Activated CD8-positive, alpha-beta memory T cell treated with anti-CD3 and anti-CD28 coated beads for 48 hours (primary cell): Measurements from ENCODE around the gene MATN3.

Experiments used
- DNase-seq, 3 experiments: peaks; one replicate each; pipeline ENCODE4 v3.0.0-alpha.2; 2020; ENCODE audit warnings: low read depth in 2 of 3, low spot score in 2 of 3

MATN3 gene

DNA sequence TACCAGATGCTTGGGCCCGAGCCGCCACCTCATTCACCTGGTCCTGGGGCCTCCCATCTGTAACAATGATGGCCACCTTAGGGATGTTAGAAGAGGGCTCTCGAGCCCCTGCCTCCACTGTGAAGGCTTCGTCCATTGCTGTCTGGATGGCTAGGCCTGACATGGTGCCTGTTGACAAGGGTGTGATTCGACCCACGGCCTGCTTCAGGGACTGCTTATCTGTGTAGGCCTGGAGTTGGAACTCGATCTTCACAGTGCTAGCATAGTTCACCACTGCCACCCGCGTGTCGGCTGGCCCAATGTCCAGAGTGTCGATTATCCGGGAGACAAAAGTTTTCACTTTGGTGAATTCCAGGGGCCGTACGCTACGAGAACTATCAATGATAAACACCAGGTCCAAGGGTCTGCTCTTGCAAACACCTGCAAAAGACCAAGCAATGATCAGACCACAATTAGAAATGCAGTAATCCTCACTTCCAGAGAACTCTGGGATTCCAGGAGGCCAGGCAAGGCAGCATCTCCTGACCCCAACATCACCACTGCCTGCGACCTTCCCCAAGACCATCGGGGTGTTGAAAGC lies 6.5 kb downstream of the MATN3 start:
- no peak for DNase-seq

DNA sequence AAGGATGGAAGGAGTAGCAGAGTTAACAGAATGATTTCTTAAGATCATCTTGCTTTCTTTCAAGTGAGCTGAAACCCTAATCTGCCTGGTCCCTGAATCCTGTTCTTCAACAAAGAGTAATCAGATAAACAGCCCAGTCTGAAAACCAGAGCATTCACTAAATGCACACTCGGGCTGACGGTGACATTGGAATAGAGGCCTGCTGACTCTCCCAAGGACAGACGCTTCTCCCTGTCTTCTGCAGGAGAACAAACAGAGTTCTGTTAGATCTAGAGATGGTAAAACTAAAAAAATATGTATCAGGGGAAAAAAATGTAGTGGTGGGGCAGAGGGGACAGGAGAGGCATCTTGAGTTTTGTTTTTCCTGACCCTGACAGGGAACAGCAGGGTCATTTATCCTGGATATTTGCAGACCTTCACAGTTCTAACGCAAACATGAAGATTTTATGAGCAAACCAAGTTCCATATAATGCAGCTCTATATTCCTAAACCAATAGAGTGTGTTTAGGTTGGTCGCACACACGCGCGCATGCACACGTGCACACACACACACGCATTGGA lies 7.3 kb downstream of the MATN3 start:
- DNase-seq, result no peak

DNA sequence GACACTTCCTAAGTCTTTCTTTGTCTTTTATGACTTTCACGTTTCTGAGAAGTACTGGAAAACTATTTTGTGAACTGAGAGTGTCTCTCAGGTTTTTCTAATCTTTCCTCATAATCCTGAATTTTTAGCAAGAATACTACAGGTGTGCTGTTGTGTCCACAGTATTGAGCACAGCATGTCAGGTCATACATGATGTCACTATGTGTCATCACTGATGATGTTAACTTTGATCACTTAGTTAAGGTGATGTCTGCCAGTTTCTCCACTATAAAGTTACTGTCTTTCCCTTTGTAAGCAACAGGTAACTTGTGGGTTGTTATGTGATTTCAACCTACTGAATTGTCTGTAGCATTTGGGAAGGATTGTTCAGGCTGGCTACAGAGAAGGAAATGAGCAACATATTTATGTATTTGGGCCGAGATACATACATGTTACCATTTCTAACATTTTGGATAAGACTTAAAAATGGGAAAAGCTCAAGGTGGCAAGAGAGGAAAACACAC lies 11.1 kb downstream of the MATN3 start:
- DNase-seq, result no peak

DNA sequence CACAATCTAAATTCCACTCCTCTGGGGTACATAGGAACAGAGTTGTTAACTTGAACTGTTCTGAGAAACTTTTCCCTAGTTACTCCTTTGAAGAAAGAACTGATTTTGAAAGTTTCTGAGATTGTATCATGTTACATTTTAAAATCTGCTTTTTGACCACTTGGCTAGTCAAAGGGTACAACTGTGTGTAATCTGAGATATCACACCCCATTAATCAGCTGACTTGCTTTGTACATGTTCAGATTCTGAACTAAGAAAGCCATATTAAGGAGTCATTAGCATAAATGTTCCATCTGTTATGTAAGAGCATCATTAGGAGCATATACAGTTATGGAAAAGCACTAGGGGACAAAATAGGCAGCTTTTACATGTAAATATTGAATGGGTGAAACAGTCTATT lies 18.7 kb downstream of the MATN3 start:
- no peak for DNase-seq

DNA sequence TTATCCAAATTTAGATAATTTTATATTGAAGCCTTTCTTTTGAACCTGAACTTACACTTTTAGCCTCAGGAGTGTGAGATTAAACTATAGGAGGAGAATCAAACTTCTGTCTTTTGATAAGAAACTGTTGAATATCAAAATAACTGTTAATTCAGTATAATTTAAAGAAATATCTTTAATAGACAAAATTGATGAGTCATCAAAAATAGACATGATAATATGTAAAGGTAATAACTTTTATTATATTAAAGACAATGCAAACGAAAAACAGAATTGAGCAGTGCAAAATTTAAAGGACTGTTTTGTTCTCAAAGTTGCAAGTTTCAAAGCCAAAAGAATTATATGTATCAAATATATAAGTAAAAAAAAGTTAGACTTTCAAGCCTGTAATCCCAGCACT lies 20.6 kb downstream of the MATN3 start:
- DNase-seq, result no peak

DNA sequence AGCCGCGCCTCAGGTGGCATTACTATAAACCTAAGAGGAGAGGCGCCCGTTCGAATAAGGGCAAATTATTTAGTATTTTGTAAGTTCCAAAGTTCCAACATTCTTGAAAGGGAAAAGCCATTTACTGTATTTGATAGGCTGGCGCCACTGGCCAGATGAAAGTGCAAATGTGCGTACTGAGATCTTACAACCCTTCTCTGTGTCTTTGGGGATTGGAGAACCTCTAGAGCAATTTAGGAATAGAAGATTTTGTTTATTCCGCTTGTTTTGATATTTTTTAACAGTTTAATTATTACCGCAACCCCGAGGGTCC lies 22.1 kb downstream of the MATN3 start:
- DNase-seq, result no peak

DNA sequence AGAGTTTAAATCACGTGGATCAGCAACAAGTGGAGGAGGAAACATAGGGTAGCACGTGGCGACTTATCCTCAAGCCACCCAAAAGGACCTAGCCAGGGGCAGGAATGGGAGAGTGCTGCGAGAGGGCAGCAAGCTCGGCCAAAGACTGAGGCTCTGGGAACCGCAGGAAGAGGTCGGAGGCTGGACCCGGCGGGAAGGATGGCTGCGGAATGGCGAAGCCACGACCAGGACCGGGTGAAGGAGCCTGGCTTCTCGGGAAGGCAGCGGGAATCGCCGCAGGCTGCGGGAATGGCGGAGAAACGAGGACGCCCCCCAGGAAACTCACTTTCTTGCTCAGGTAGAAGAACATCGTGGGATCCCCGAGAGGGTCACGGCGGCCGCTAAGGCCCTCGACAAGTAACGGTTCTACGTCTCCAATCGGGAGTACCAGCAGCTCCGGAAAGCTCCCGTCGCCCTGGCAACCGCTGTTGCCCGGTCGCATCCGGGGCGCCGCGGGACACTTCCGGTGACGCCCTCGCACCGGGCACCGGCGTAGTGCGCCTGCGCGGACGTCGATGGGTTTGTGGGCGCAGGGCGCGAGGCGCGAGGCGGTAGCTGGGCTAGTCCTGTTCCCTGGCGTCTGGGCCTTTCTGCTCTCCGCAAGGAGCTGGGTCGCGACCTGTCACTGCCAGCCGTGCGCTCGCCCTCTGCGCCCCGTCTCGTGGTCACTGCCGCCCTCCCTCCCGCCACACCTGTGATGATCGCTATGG lies 22.6 kb downstream of the MATN3 start, which contains the start of gene WDR35:
WDR35 (minus strand) TSS at position 439 of the 749 bp plus-strand sequence; CDS start at position 349, 90 bp downstream.
- DNase-seq, result peak; percentile 84 to 88 (median 86)

DNA sequence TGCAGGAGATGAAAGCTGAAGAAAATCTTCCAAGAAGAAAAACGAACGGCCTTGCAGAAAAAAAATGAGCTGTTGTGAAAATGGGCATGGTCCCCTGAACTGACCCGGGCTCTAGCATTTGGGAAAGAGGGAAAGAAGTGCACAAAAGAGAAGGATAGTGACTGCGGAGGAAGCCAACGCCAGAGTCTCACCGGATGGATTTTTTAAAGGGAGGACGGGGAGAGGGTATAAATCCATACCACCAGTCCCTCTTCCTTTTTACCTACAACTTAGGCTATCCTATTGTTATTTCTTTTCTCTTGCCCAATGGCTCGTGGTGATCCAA lies 23.2 kb downstream of the MATN3 start:
- DNase-seq, result no peak

DNA sequence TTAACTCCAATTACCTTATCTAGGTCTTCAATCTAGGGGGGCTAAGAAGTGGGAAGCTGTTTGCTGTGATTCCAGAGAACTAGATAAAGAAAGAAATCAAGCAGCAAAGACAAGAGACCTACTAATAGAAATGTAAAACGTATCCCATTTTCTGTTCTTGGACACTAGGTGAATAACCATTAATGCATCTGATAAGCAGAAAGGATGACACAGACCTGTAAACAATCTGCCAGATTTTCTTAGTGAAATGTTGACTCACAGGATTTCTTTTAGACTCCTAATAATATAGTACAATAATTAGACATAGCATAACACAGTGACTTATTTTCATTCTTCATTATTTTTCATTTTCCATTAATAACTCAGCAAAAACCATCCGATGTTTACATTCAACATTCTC lies 23.9 kb downstream of the MATN3 start:
- no peak for DNase-seq

DNA sequence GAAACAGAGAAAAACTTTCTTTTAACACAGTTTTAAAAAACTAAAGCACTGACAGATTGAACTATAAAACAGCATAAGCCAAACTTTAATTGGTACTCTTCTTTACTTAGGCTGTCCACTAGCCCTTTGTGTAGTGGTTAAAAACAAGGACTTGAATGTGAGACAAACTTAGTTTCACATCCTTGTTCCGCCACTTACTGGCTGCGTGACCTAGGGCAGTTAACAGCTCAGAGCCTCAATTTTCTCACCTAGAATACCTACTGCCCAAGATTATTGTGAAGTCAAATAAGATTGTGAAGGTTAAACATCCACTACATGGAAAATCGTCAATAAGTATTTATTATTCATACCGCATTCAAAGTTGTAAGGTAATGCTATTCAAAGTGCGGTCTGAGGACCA lies 24.5 kb downstream of the MATN3 start:
- no peak for DNase-seq

DNA sequence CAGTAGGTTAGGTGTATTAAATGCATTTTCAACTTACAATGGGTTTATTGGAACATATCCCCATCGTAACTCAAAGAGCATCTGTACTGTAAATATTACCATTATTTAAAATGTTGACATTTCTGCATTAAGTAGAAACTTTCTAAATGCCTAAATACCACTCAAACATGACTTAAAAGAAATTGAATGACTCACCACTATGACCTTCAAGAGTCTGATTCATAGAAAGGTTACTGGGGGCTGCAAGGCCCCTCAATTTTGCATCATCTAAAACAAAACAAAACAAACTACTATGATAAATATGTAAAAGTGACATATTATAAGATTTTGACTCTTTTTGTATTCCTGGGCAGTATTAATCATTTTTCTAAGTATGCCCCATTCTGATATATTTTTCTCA lies 30.2 kb downstream of the MATN3 start:
- DNase-seq, result no peak

DNA sequence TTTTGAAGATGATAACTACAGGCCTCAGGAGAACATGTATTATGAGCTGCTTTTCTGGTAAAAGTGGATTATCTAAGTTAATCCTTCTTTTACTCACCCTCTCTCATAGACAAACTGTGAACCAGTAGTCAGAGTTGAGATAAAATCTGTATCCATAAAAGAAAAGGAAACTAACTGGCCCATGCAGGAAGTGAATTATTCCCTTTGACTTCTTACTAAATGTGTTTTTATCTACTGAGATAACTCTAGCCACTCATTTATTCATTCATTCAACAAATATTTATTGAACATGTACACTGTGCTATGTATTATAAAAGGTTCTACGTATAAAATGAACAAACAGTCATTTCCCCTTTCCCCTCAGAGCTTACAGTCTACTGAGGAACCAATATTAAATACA lies 32.5 kb downstream of the MATN3 start:
- no peak for DNase-seq

DNA sequence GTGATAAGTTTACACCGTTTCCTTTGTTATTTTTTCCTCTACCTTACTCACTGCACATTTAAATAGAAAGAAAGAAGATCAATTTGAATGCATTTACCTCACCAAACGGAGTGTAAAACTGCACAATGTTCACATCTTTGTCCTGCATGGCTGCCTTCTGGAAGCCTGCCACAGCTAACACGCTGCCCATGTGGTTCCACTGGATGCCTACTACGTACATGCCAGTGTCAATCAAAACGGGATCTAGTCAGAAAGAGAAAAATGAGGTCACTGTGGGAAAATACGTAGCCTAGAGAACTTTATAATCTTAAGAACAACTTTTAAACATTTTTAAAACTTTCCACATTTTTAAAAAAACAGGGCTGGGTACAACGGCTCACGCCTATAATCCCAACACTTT lies 39.0 kb downstream of the MATN3 start:
- no peak for DNase-seq

DNA sequence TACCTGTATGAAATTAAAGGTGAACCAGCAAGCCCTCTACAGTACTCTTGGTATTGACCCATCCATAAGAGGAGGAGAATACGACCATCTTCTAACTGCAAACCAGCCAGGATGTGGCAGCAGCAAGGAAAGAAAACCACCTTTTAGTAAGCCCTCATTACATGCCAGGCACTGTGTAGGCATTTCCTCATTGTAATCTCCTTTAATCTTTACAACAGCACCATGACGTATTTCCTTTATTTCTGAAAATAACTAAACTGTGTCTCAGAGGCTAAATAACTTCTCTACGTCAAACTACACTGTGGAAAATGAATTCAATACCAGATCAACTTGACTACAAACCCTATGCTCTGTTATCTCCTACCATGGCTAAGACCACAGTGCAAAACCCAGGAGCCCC lies 40.8 kb downstream of the MATN3 start:
- no peak for DNase-seq

DNA sequence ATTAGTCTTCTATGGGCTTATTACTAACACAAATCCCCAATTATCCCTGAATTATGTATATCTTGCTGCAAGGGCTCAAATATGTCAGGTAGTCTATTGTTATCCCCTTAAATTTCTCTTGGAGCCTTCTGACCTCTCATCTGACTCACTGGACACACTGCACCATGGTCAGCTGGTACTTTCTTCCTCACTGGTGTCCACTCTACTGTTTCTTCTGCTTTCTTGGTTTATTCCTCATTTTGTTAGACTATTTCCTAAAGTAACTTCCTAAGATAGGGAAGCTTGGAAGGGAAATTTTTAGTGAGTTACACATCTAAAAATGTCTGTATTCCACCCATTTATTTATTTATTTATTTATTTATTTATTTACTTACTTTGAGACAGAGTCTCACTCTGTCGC lies 49.1 kb downstream of the MATN3 start:
- no peak for DNase-seq

DNA sequence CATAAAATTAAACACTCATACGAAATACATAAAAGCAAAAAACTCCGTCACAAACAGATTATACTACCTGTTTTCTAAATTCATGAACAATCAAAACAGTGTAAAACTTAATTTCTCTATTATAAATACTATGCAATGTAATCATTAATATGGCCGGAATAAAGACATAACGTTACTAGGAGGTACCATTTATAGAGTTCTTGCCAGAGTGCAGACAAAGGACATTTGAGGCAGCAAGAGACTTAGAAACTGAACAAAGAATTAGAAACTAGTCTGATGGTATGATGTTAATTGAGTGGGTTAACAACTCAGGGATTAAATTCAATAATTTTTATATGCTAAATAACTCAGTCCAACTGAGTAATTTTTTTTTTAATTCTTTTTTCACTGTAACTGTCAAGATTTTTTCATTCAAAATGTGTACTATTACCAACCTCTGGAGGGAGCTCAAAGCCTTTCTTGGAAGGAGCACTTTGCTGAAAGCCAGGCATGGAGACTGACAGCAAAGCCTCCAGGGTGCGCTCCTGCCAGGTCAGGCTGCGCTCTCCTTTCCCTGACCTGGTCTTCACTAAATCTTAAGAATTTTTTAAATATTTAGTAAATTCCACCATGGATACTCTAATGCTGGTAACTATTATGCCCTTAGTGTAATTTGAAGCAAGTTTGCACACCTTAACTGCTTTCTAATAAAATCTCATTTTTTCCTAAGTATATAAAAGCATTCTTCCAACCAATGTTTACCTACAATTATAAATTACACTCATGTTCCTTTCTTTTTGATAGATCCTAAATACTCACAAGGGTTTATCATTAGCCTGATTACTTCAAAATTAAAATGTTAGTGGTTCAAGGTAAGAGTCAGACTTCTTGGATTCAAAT lies 56.7 kb downstream of the MATN3 start:
- no peak for DNase-seq

DNA sequence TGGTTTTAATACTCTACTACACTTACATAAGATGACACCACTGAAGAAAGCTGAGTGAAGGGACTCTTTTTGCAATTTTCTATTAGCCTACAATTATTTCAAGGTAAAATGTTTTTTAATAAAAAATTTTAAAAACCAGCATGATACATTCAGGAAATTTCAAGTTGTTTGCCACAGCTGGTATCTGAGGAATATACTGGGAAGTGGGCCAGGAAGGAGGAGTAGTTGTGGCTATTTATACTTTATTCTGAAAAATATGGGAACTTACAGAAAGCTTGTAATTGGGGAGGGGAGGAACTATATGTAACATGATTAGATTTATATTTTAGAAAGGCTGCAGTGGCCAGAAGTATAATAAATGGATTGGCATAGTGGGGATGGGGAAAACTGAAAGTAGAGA lies 63.4 kb downstream of the MATN3 start:
- DNase-seq, result no peak

DNA sequence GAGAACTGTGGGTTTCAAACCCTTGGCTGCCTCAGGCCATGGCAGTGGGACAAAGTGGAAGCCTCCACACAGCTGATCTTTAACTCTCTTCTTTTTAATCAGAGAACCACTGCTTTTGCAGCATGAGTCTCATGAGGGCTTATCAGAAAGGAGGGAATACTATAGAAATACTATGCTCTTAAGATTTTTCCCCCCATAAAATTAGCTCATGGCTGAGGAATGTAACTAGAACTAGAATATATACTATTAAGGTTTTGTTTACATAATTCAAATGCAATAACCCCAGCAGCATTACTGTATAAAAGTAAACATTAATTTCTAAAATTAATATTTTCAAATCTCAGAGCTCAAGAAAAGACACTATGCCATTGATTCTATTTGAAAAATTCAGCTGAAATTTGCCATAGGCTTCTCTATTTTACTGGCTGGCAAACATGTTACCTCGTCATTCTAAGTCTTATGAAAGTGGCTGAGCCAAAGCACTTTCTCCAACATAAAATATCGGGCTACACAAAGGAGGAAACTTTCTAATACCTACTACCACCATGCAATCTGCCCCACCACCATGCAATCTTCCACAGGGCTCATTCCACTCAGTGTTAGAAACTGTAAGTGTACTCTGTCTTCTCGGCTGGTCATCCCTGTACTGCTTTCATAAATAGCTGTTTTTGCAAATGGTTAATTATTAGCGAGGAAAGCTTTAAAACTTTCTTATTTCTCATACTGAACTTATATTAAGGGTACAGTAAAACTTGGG lies 65.1 kb downstream of the MATN3 start:
- no peak for DNase-seq

DNA sequence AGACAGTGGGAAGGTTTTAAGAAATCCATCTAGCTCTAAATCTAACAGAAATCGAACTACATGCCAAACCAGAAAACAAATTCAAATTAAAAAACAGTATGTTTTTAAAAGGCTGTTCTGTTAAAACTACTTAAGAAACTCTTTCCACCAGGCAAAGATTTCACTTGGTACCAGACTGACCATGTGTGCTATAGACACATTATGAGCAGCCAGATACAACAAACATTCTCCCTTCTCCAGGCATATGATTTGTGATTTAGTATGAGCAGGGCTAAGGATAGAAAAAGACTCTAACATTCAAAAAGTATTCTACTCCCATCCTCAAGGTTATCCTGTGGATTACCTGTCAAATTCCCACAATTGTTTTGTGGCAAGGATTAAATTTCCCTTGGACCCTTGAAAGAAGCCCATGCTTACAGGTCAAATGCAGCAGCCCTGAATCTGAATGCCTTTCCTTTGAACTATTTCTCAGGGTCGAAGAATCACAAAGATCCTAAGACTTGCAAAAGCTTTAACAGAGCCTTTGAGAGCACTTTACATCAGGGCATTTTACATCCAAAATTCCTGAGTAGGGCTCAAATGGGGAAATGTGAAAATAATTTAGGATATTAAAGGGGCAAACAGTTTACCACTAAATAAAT lies 68.1 kb downstream of the MATN3 start:
- no peak for DNase-seq

DNA sequence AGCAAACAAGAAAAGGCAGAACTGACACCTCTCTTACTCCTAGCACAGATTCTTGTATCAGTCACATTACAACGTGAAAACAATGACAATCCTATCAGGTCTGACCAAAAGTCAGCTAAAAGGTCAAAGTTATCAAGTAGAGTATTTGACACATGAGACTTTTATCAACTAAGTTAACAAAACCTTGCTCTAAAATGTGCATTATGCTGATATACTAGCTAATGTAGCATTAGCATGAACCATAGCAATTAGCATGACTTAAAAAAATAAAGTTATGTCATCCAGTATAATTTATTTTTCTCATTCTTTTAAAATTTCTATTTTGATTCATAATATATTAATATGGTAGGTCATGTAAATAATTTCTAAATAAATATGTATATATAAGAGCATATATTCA lies 69.3 kb downstream of the MATN3 start:
- no peak for DNase-seq

DNA sequence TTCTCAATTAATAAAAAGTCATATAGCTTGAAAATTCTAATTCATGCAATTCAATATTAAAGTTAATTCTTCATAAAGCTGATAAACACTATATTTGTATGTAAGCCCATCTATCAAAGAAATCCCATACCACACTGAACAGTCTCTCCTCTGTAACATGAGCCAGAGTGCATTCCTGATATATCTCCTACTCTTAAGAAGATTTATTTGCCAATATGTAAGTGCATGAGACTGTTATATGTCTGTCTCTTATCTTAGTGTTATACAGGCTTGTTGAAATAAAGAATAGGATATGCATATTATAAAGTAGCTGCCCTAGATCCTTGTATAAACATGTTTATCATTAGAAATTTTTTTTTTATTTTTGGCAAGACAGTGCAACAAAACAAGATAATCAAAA lies 70.3 kb downstream of the MATN3 start:
- no peak for DNase-seq
